Testis (tissue), 3 donors: ENCODE measurements around the gene MINDY4B. TPM values are rescaled to one million over a fixed set of nuclear protein-coding genes. Genes with fewer than 3 reads are reported as not detected.
"Not testable (repeated sequence)": the region's sequence is repeated elsewhere in the genome, so short reads cannot be mapped to it uniquely, and the experiment has no call there.

Experiments
- DNase-seq: peaks from one replicate; pipeline ENCODE4 v3.0.0-alpha.2; 2019
- H3K27ac ChIP-seq, 2 donors: fragments of 200-600 bp; sonication (generic); one replicate each; pipeline ENCODE4 v1.5.1; 2019
- H3K27me3 ChIP-seq: fragments of 200-600 bp; sonication (generic); one replicate; pipeline ENCODE4 v1.5.1; 2019
- H3K36me3 ChIP-seq: fragments of 200-600 bp; sonication (generic); one replicate; pipeline ENCODE4 v1.5.1; 2017; ENCODE audit warnings: low read depth; ENCODE audit errors: missing control alignments
- H3K4me1 ChIP-seq: fragments of 200-600 bp; sonication (generic); one replicate; pipeline ENCODE4 v1.5.1; 2019
- H3K4me3 ChIP-seq, 2 donors: fragments of 200-600 bp; sonication (generic); one replicate each; pipeline ENCODE4 v1.5.1; 2017 to 2019
- H3K9me3 ChIP-seq: fragments of 200-600 bp; sonication (generic); one replicate; pipeline ENCODE4 v1.5.1; 2017
- CTCF ChIP-seq, 3 experiments: fragments of 450-650 bp in 2 of 3; fragments of 200-600 bp in 1 of 3; sonication (generic) in 1 of 3; IDR thresholded peaks; one replicate each; pipeline ENCODE4 v1.5.1; 2016 to 2019; ENCODE audit warnings: antibody characterized with exemption in 3 of 3, mild to moderate bottlenecking in 2 of 3, moderate library complexity in 1 of 3
- POLR2A ChIP-seq: fragments of 450-650 bp; IDR thresholded peaks from one replicate; pipeline ENCODE4 v1.6.1; 2017; ENCODE audit warnings: antibody characterized with exemption, mild to moderate bottlenecking, moderate library complexity
- WGBS, 2 donors: methylation state at CpG; one replicate each; pipeline ENCODE4 v1.1.5; 2018; 5-methylcytosine and 5-hydroxymethylcytosine counted together
- intact Hi-C: fragments of 100-400 bp; cut with DNase I; formaldehyde crosslinking; loops from one replicate; pipeline ENCODE4 v1.15.1; 2023; ENCODE audit warnings: low total_unique reads
- polyA plus RNA-seq: library from polyadenylated mRNA; stranded (reverse); fragments of 350-450 nt; fragmentation: Illumina TruSeq; extraction: RNeasy Lipid Tissue Mini Kit (QIAGEN cat#74804); gene quantifications from one replicate; pipeline ENCODE4 v1.2.3, GENCODE V29; 2014; ENCODE audit warnings: low read depth, low replicate concordance; ENCODE audit not compliant: insufficient read depth
- total RNA-seq, 2 donors: library from RNA; depleted of rRNA; stranded (reverse); fragments of >200 nt; gene quantifications; one replicate each; pipeline ENCODE4 v1.2.3, GENCODE V29; 2016

The MINDY4B gene
- total and polyA plus RNA-seq, 3 donors from 2014 or later, result not detected

- Histone ChIP-seq H3K27ac (no peak overlapping the region), H3K36me3 (no peaks in the 10 kb centered on the region), H3K4me3 (no peak overlapping the region), H3K27me3 (no peaks in the 10 kb centered on the region), H3K9me3 (no peaks in the 10 kb centered on the region), H3K4me1 (no peaks in the 10 kb centered on the region)
- WGBS, 2 donors, result 69 to 75% methylated on average over 2 of the region's 2 CpGs
- TF ChIP-seq CTCF (IDR thresholded peaks at IDR 0.05) (no peak), POLR2A (no peak)
- intact Hi-C loops, result loop anchor here (10.0 kb wide), 1 partner anchor 137 kb away; no protein-coding TSS in a partner anchor
- DNase-seq, result no peak
Measured at GRCh38 chr3:150861851-150862250, 43.4 kb downstream of the MINDY4B start.

- H3K27me3 ChIP-seq, H3K9me3 ChIP-seq, intact Hi-C loops, H3K4me3 ChIP-seq, H3K4me1 ChIP-seq, DNase-seq, H3K36me3 ChIP-seq, H3K27ac ChIP-seq: not testable (repeated sequence)
- WGBS, 2 donors, result 84 to 93% methylated on average over 3 to 8 of the region's 8 CpGs
Measured at GRCh38 chr3:150857936-150858335, 47.3 kb downstream of the MINDY4B start.

DNA sequence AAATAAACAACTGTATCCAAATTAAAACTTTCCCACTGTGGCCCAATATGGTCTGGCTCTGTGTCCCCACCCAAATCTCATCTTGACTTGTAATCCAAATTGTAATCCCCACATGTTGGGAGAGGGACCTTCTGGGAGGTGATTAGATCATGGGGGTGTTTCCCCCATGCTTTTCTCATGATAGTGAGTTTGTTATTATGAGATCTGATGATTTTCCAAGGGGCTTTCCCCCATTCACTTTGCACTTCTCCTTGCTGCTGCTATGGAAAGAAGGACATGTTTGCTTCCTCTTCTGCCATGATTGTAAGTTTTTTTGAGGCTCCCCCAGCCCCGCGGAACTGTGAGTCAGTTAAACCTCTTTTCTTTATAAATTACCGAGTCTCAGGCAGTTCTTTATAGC lies 55.0 kb downstream of the MINDY4B start:
- TF ChIP-seq POLR2A (no peak), CTCF (IDR thresholded peaks at IDR 0.05) (no peak)
- Histone ChIP-seq H3K27ac (no peak overlapping the region), H3K4me1 (peaks cover 7% of the 10 kb centered on the region), H3K4me3 (no peak overlapping the region), H3K27me3 (no peaks in the 10 kb centered on the region), H3K9me3 (no peaks in the 10 kb centered on the region), H3K36me3 (no peaks in the 10 kb centered on the region)
- 81 to 97% methylated on average over 3 of the region's 3 CpGs for WGBS, 2 donors
- no peak for DNase-seq
- intact Hi-C loops, result no loop called here

GRCh38 chr3:150848864-150849263 lies 56.4 kb downstream of the MINDY4B start:
- H3K27me3 ChIP-seq, result no peaks in the 10 kb centered on the region
- no peaks in the 10 kb centered on the region for H3K9me3 ChIP-seq

GRCh38 chr3:150847433-150847832 lies 57.8 kb downstream of the MINDY4B start:
- 95 to 100% methylated on average over 1 of the region's 1 CpG for WGBS, 2 donors
- peaks cover 12% of the 10 kb centered on the region for H3K4me1 ChIP-seq
- TF ChIP-seq CTCF (IDR thresholded peaks at IDR 0.05) (no peak), POLR2A (no peak)

More at GRCh38 chr3:150848864-150849263, 56.4 kb downstream of the MINDY4B start:
- Histone ChIP-seq H3K4me3 (no peak overlapping the region), H3K36me3 (no peaks in the 10 kb centered on the region), H3K27ac (no peak overlapping the region), H3K4me1 (peaks cover 12% of the 10 kb centered on the region)
- WGBS, 2 donors, result 64 to 86% methylated on average over 1 of the region's 1 CpG
- no peak for DNase-seq
- TF ChIP-seq CTCF (IDR thresholded peaks at IDR 0.05) (no peak), POLR2A (no peak)
- intact Hi-C loops, result no loop called here

More at GRCh38 chr3:150847433-150847832, 57.8 kb downstream of the MINDY4B start:
- H3K27ac ChIP-seq, result no peak overlapping the region
- H3K27me3 ChIP-seq, result no peaks in the 10 kb centered on the region
- H3K36me3 ChIP-seq, result no peaks in the 10 kb centered on the region
- intact Hi-C loops, result no loop called here
- DNase-seq, result no peak
- H3K4me3 ChIP-seq, result no peak overlapping the region
- H3K9me3 ChIP-seq, result no peaks in the 10 kb centered on the region
